A549 treated with AZD9567 at 1 μM for 4 hours (cell line): Measurements from ENCODE around the gene BTF3L4. TPM values are rescaled to one million over a fixed set of nuclear protein-coding genes. Genes with fewer than 3 reads are reported as not detected.

Experiments used
- total RNA-seq: library from RNA; stranded (reverse); fragments of 200-300 nt; extraction: Qiagen RNA extraction; gene quantifications from 5 replicates; pipeline ENCODE4 v1.2.3, GENCODE V29; 2022; ENCODE audit not compliant: insufficient read depth

Gene BTF3L4
- total RNA-seq: 29.7 to 60.2 TPM (median 32.5 TPM) in 5 replicates

DNA sequence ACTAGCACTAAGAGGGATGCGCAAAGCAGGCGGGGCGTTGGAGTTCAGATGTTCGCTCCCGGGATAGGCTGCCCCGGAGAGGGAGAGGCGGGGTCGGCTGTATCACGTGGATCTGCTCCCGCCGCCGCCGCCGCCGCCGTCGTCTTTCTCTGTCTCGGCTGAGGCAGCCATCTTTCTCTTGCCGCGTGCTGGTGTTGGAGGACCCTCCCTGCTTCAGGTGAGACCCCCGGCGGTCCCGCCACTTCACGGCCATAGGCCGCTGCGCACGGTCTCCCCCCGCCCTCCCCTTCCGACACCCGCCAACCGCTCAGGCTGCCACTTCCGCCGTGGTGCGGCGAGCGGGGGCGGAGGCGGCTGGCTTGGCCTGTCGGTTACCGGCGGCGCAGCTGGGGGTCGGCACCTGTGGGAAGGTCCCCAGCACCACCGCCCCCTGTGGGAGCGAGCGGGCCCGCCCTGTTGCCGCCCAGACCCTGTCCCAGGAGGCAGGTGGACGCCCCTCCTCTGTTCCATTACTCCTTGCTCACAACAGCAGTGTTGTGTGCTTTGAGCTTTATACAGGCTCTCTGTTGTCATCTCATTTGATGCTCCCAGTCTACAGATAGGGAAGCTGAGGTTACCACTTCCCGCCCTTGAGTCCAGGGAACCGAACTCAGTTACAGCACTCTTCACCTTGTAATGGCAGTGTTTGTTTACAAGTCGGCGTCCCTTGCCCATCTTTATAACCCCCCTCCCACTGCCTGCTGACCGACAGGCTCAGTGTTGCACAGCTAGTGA lies at the start of gene BTF3L4:
TSS of gene BTF3L4 (plus strand) at position 133 of the 774 bp plus-strand sequence. CDS start 3,553 bp downstream, outside the sequence.

DNA sequence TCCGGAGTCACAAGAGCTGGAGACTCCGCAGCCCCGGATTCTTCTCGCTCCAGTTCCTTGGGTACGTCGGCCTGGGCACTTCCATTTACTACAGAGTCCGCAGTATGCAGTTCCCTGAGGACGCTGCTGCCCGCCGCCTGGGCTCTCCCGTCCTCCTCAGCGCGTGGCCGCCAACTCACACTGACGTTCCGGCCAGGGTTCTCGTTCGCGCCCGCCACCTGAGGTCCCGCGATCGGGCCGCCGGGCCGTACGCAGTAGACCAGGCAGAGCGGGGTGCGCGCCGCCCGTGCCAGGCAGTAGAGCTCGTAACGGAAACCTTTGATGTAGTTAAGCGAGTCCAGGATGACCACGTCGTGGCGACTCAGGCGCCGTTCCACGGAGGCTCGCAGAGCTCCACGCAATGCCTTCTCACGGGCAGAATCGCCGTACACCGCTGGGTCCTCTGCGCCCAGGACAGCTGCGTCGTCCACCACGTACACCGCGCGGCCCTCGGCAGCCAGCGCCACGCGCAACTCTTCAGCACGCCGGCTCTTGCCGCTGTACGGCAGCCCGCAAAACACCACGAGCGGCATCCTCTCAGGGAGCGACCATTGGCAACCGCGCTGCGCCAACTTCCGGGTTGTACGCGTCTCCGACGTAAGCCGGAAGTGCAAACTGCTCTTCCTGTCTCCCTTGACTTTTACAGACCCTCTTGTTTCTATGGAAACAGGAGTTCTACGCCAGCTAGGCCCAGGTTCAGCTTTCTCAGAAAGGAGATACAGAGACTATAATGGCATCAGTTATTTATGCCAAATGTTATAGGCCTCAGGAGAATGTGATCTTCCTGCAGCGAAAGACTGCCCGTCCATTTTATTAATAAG lies 22.7 kb upstream of the BTF3L4 start, which contains the start of gene KTI12:
TSS of gene KTI12 (minus strand) at position 621 of the 860 bp plus-strand sequence. CDS start at position 572, 49 bp downstream.

DNA sequence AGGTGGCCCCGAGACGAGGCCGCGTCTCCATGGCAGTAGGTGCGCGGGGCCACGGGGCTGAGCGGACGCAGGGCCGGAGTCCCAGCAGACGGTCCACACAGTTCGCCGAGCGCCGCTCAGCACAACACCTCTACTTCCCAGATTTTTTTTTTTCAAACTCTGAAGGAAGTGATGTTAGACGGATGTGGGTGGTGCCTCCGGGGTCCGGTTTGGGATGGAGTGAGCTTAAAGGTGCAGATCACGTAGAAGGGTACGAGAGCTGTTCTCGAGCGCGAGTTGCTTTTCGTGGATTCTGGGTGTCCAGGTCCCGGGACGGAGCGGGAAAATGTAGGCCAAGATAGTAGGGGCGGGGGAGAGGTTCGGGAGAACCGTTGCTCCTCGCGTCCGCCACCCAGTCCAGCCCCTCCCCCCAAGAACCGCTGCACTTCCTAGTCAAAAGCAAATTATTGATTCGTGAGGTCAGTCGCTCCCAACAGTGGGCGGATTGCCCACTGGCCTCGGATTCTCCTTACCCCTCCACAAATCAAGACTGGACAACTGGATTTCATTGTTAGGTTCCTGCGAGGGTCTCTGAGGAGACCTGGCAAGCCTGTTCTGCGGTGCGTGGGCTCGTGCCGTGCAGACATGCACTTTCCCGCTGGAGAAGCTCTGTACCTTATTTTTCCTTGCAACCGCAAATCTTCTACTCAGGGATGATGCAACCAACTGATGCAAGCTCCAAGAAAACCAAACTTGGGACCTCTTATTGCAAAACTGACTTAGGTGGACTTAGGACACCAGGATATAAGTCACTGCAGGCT lies 829 bp upstream of the BTF3L4 start, which contains the start of gene TXNDC12:
TSS of gene TXNDC12 (minus strand) at position 126 of the 800 bp plus-strand sequence. CDS start at position 31, 95 bp downstream.

Other genes with a start within 250 kb of the BTF3L4 start
- 71.4 to 90.1 TPM (median 74.5 TPM) in 5 replicates for gene NRDC, start 177.6 kb upstream of the BTF3L4 start, total RNA-seq
- 5.0 to 9.2 TPM (median 5.1 TPM) in 5 replicates for gene RAB3B, start 65.6 kb upstream of the BTF3L4 start, total RNA-seq
- 15.7 to 19.4 TPM (median 17.7 TPM) in 5 replicates for gene KTI12, start 22.5 kb upstream of the BTF3L4 start, total RNA-seq
- 37.8 to 39.4 TPM (median 38.1 TPM) in 5 replicates for gene TXNDC12, start 1.1 kb upstream of the BTF3L4 start, total RNA-seq
- gene ZFYVE9, start 85.8 kb downstream of the BTF3L4 start, total RNA-seq: 6.9 to 11.3 TPM (median 7.3 TPM) in 5 replicates